LNCaP clone FGC (cell line): ENCODE data around the gene ACADS.

Experiments
- DNase-seq: peaks from one replicate; pipeline ENCODE4 v3.0.0-alpha.2; 2011; ENCODE audit warnings: low read depth
- H3K4me3 ChIP-seq: 2 replicates; pipeline ENCODE4 v1.5.1; 2011; ENCODE audit warnings: mild to moderate bottlenecking, low read depth, low read length, control low read depth
- TF ChIP-seq, protein P1 (sequence below): IDR thresholded peaks from 2 replicates; pipeline ENCODE4 v1.5.1; 2012; ENCODE audit warnings: mild to moderate bottlenecking; ENCODE audit not compliant: control insufficient read depth, insufficient read depth; ENCODE audit errors: extremely low read depth

The ACADS gene

DNA sequence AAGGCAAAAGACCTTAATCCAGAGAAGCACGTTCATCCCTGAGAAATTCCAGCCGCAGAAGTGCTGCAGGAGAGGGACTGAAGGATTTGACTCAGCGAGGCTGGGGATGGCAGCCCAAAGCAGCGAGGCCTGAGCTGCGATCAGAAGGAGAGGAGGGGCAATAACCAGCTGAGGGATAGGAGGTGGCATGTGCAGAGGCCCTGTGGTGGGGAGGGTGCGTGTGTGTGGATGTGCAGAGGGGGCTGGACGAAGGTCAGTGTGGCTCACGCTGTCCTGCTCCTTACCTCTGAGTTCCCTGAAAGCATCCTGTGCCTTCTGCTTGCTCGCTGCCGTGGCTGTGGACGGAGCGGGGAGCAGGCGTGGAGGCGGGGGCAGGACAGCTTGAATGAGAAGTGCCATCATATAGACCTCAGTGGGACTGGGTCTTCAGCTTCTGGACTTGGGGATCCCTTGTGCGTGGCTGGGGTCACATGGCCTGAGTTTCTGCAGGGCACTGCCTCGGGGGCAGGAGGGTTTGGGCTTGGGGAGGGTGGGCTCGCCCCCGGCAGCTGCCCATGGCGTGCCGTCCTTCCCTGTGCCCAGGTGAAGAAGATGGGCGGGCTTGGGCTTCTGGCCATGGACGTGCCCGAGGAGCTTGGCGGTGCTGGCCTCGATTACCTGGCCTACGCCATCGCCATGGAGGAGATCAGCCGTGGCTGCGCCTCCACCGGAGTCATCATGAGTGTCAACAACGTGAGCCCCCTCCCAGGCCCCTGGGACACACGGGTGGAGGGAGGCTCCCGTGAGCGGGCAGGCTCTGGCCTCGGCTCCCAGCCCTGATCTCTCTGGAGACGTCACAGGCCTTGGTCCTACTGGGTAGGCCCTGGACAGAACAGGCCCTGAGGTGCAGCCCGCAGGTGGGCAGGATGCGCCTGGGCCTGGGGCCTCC, 11.0 kb downstream of the ACADS start:
- no peak overlapping the region for H3K4me3 ChIP-seq
- TF ChIP-seq, protein P1, sequence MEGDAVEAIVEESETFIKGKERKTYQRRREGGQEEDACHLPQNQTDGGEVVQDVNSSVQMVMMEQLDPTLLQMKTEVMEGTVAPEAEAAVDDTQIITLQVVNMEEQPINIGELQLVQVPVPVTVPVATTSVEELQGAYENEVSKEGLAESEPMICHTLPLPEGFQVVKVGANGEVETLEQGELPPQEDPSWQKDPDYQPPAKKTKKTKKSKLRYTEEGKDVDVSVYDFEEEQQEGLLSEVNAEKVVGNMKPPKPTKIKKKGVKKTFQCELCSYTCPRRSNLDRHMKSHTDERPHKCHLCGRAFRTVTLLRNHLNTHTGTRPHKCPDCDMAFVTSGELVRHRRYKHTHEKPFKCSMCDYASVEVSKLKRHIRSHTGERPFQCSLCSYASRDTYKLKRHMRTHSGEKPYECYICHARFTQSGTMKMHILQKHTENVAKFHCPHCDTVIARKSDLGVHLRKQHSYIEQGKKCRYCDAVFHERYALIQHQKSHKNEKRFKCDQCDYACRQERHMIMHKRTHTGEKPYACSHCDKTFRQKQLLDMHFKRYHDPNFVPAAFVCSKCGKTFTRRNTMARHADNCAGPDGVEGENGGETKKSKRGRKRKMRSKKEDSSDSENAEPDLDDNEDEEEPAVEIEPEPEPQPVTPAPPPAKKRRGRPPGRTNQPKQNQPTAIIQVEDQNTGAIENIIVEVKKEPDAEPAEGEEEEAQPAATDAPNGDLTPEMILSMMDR: no peak
- no peak for DNase-seq

DNA sequence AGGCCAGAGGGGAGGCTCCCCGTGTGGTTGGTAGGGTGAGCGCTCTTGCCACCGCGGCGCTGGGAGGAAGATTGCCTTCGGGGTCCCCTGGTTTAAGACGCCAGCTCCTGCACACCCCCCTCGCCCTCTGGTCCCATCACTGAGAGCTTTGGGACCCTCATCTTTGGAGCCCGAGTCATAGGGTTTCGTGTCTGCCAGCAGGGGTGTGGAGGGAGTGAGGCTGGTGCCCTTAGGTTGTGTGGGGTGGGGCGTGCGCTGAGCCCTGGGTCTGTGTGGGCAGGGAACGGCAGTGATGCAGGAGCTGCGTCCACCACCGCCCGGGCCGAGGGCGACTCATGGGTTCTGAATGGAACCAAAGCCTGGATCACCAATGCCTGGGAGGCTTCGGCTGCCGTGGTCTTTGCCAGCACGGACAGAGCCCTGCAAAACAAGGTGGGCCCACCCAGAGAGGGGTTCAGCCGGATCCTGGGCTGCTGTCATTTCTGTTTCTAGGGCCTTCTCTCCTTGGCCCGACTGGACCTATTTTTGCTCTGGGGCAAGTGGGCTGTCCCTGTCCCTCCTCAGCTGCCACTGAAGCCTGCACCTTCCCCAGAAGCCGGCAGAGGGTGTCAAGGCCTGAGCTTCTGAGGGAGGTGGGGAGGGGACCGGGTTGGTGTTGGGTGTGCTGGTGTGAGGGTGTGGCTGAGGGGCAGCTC, 12.1 kb downstream of the ACADS start:
- H3K4me3 ChIP-seq: no peak overlapping the region
- TF ChIP-seq, protein P1: no peak
- no peak for DNase-seq

DNA sequence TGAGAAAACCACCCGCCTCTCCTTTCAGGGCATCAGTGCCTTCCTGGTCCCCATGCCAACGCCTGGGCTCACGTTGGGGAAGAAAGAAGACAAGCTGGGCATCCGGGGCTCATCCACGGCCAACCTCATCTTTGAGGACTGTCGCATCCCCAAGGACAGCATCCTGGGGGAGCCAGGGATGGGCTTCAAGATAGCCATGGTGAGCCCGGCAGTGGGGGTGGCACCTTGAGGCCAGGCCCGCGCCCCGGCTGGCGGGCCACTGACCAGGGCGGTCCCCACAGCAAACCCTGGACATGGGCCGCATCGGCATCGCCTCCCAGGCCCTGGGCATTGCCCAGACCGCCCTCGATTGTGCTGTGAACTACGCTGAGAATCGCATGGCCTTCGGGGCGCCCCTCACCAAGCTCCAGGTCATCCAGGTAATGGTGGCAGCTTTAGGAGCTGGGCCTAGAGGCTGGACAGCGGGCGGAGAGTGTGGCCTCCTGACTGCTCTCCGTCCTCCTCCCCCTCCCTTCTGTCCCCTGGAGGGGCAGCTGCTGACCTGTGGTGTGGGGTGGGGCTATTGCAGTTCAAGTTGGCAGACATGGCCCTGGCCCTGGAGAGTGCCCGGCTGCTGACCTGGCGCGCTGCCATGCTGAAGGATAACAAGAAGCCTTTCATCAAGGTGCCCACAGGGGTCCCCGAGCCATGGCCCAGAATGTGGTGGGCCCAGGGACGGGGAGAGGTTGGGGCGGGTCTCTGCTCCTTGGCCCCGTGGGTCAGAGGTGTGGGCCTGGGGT, 12.8 kb downstream of the ACADS start:
- TF ChIP-seq, protein P1: no peak
- no peak overlapping the region for H3K4me3 ChIP-seq
- no peak for DNase-seq

DNA sequence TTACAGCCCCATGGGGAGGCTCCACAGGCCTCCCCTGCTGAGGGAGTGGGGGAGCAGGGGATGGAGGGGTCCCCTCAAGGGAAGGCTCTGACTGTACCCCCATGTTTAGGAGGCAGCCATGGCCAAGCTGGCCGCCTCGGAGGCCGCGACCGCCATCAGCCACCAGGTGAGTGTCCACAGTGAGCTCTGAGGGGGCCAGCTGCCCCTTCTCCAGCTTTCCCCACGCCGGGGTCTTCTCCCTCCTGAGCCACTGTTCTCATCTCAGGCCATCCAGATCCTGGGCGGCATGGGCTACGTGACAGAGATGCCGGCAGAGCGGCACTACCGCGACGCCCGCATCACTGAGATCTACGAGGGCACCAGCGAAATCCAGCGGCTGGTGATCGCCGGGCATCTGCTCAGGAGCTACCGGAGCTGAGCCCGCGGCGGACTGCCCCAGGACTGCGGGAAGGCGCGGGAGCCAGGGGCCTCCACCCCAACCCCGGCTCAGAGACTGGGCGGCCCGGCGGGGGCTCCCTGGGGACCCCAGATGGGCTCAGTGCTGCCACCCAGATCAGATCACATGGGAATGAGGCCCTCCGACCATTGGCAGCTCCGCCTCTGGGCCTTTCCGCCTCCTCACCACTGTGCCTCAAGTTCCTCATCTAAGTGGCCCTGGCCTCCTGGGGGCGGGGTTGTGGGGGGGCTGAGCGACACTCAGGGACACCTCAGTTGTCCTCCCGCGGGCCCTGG, 13.6 kb downstream of the ACADS start:
- TF ChIP-seq, protein P1: no peak
- no peak overlapping the region for H3K4me3 ChIP-seq
- DNase-seq: no peak

DNA sequence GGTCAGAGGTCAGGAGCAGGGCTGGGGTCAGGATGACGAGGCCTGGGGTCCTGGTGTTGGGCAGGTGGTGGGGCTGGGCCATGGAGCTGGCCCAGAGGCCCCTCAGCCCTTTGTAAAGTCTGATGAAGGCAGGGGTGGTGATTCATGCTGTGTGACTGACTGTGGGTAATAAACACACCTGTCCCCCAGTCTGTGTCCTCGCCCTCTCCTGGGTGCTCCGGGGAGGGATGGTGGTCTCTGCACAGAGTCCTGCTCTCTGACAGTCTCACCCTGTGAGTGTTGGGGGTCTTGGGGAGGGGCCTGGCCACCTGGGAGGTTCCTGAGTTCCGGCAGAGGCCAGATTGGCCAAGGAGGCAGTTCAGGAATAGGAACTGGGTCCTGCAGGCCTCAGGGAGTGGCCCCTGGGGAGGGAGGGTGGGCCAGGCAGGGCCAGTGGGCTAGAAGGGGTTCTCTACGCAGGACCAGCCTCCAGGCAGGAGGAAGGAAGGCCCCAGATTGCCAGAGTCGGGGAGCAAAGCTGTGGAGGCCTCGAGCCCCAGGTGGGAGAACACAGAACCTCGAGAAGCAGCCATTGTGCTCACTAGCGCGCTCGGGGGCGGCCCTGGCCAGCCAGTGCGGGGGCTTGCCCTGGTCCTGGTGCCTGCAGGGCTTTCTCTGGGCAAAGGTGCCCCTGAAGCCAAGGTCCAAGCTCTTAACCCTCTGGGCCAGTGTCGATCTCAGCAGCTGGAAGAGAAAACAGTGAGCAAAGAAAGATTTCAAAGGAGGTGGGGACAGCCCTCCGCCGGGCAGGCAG, 14.4 kb downstream of the ACADS start:
- DNase-seq: no peak
- TF ChIP-seq, protein P1: no peak
- no peak overlapping the region for H3K4me3 ChIP-seq
